GM06990 (cell line): ENCODE measurements around the gene NCKAP5L.

ENCODE experiments used
- DNase-seq: peaks from one replicate; pipeline ENCODE4 v3.0.0-alpha.2; 2011; ENCODE audit not compliant: insufficient read length; ENCODE audit errors: extremely low read depth
- H3K27me3 ChIP-seq: replicated peaks from 2 replicates; pipeline ENCODE4 v1.6.0; 2011; ENCODE audit warnings: low read length; ENCODE audit not compliant: control insufficient read depth, insufficient read depth
- H3K36me3 ChIP-seq: 2 replicates; pipeline ENCODE4 v1.5.1; 2011; ENCODE audit warnings: low read length; ENCODE audit not compliant: control insufficient read depth, insufficient read depth
- H3K4me3 ChIP-seq: replicated peaks from 2 replicates; pipeline ENCODE4 v1.5.1; 2011; ENCODE audit warnings: low read depth, mild to moderate bottlenecking, control low read depth, low read length
- TF ChIP-seq, protein P1 (sequence below): IDR thresholded peaks from 2 replicates; pipeline ENCODE4 v1.5.1; 2011; ENCODE audit warnings: low read length, control low read depth, mild to moderate bottlenecking, inconsistent platforms; ENCODE audit not compliant: insufficient read depth, poor library complexity, severe bottlenecking

NCKAP5L gene

DNA sequence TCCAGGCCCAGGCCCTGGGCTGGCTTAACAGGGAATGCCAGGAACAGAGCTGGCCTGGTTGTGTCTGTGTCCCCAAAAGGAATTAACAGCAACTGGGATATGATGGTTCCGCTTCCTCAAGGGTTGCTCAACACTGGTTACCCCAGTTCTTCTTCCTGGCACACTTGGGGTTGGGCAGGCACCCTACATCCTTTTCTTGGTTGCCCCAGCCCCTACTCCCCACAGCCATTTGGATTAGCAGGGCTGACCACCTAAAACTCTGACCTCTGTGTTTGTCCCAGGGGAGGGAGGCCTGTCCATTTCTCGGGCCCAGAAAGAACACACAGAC lies 30.8 kb downstream of the NCKAP5L start:
- no peak for DNase-seq
- H3K4me3 ChIP-seq, result no peak overlapping the region
- no peaks in the 10 kb centered on the region for H3K27me3 ChIP-seq
- TF ChIP-seq, protein P1, sequence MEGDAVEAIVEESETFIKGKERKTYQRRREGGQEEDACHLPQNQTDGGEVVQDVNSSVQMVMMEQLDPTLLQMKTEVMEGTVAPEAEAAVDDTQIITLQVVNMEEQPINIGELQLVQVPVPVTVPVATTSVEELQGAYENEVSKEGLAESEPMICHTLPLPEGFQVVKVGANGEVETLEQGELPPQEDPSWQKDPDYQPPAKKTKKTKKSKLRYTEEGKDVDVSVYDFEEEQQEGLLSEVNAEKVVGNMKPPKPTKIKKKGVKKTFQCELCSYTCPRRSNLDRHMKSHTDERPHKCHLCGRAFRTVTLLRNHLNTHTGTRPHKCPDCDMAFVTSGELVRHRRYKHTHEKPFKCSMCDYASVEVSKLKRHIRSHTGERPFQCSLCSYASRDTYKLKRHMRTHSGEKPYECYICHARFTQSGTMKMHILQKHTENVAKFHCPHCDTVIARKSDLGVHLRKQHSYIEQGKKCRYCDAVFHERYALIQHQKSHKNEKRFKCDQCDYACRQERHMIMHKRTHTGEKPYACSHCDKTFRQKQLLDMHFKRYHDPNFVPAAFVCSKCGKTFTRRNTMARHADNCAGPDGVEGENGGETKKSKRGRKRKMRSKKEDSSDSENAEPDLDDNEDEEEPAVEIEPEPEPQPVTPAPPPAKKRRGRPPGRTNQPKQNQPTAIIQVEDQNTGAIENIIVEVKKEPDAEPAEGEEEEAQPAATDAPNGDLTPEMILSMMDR, result no peak
- H3K36me3 ChIP-seq, result peaks cover 27% of the 10 kb centered on the region

DNA sequence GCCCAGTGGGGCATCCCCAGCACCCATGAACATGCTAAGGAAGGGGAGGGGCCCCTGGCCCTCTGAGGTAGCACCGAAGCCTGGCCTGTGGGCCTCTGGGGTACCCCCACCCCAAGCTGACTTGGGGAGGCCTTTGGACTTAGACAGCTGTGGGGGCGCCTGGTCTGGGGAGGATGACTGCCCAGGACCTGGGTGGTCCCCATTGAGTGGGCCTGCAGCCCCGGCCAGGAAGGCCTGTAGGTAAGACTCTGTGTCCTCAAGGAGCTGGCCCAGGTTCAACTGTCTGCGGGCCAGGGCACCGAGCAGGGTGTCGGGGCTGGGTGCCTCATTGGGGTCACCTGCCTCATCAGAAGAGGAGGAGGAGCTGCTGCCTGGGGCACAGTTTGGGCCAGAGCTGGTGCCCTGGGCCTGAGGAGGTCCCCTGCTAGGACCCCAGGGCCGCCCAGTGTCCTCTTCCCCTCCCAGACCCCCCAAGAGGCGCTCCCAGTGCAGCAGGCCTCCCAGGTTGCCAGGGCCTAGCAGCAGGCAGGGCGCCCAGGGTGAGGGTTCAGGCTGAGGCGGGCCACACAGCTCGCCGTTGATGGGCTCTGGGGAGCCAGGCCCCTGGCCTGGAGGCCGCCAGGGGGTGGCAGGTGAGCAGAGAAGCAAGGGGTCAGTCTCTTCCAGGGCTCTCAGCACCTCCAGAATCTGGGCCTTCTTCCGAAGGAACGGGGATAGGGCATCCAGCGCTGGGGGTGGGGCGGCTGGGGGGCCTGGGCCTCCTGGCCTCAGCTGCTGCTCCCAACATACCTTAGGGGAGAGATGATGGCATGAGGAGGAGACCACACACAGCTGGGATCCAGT lies 31.4 kb downstream of the NCKAP5L start:
- TF ChIP-seq, protein P1, result no peak
- Histone ChIP-seq H3K36me3 (peaks cover 26% of the 10 kb centered on the region), H3K4me3 (no peak overlapping the region), H3K27me3 (no peaks in the 10 kb centered on the region)
- DNase-seq, result no peak

DNA sequence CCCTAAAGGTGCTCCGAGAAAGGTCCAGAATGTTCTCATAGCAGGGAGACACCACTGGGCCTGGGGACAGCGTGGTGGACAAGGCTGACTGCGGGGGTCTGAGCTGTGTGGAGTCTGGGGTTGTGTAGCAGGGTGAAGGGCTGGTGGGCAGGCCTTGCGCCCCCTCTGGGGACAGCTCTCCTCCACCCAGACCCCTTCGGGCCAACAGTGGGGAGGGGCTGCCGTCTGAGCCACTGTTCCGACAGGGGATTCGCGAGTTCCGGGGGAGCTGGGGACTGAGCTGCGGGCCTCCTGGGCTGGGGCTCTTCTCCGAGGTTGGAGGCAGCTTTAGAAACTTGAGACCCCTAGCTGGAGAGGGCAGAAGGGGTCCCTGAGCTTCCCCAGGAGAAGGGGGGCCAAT lies 32.1 kb downstream of the NCKAP5L start:
- TF ChIP-seq, protein P1, result no peak
- H3K36me3 ChIP-seq, result peaks cover 23% of the 10 kb centered on the region
- DNase-seq, result no peak
- no peak overlapping the region for H3K4me3 ChIP-seq
- no peaks in the 10 kb centered on the region for H3K27me3 ChIP-seq

DNA sequence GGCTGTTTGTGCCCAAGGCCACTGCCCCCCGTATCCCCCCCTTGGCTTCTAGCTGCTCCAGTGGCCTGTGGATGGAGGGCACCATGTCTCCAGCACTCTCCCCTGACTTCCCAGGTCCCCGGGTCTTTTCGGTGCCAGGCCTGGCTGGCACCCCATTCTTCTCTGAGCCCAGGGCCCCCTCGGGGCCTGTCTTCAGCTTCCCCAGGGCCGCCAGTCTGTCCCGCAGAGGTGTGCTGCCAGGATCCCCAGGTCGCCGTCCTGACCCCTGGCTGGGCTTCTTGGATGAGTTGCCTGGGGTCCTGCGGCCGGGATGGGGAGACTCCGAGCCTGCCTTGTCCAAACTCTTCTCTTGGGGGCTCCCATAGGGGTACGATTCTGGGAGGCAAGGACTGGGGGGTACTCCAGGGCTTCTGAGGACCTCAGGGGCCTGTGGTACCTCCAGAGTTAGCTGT lies 32.5 kb downstream of the NCKAP5L start:
- TF ChIP-seq, protein P1, result no peak
- no peak for DNase-seq
- Histone ChIP-seq H3K27me3 (no peaks in the 10 kb centered on the region), H3K4me3 (no peak overlapping the region), H3K36me3 (peaks cover 23% of the 10 kb centered on the region)

DNA sequence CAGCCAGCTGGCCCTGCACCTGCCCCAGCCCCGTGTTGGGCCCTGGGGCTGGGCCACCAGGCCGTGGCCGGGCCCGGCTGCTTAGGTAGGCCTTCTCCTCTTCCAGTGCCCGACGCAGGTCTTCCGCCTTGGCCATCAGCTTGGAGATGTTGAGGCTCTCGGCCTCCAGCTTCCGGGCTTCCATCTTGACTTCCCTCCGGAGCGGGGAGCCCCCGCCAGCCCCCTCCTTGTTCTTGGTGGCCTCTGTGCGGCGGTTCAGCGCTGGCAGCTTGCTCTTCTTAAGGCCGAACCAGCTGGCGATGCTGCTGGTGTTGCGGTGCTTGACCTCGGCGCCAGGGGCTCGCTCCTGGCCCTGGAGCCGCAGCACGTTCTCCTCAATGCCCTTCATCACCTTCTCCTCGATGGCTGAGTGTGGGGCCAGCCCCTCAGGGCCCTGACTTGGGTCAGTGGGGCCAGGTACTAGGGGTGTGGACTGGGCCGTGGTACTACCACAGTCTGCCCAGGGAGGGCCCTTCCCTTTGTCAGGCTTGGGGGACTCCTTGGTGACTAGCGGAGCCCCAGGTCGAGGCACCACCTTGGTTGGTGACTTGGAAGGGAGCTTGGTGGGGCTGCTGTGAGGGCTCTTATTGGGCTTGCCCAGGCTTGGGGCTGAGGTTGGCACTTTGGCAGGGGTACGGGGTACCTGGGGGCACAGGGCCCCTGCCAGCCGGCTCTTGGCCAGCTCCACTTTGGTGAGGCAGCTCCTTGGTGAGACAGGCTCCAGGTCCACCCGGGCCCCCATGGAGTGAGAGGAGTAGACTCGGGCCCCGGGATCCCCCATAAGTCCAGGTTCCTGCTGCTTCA lies 33.2 kb downstream of the NCKAP5L start:
- TF ChIP-seq, protein P1, result no peak
- Histone ChIP-seq H3K36me3 (peaks cover 21% of the 10 kb centered on the region), H3K4me3 (no peak overlapping the region), H3K27me3 (no peaks in the 10 kb centered on the region)
- no peak for DNase-seq
